Measurements from ENCODE around the gene CUL4A.

GRCh38 chr13:113288880-113289279, 79.5 kb downstream of the CUL4A start:
- TF ChIP-seq CTCF (IDR thresholded peaks at IDR 0.05; ENCODE audit: insufficient read depth, low read depth, low read length) (no peak), EZH2 (IDR thresholded peaks at IDR 0.05; ENCODE audit: insufficient read depth, low read length) (no peak)
